Activated CD4-positive, alpha-beta T cell treated with anti-CD3 and anti-CD28 coated beads, Interleukin-2, amount 50 U/mL, for 24 hours (primary cell): Measurements from ENCODE around the gene FADS2.
"Not testable (repeated sequence)": the region's sequence is repeated elsewhere in the genome, so short reads cannot be mapped to it uniquely, and the experiment has no call there.

Source experiments
- DNase-seq, 2 donors: peaks; one replicate each; pipeline ENCODE4 v3.0.0-alpha.2; 2020; ENCODE audit warnings: low read depth in 1 of 2, low spot score in 1 of 2

Gene FADS2

DNA sequence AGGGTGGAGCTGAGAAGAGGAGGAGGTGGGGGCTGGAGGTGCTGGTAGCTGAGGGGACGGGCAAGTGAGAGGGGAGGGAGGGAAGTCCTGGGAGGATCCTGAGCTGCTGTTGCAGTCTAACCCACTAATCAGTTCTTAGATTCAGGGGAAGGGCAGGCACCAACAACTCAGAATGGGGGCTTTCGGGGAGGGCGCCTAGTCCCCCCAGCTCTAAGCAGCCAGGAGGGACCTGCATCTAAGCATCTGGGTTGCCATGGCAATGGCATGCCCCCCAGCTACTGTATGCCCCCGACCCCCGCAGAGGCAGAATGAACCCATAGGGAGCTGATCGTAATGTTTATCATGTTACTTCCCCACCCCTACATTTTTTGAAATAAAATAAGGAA, 38.9 kb downstream of the FADS2 start:
- no peak for DNase-seq

DNA sequence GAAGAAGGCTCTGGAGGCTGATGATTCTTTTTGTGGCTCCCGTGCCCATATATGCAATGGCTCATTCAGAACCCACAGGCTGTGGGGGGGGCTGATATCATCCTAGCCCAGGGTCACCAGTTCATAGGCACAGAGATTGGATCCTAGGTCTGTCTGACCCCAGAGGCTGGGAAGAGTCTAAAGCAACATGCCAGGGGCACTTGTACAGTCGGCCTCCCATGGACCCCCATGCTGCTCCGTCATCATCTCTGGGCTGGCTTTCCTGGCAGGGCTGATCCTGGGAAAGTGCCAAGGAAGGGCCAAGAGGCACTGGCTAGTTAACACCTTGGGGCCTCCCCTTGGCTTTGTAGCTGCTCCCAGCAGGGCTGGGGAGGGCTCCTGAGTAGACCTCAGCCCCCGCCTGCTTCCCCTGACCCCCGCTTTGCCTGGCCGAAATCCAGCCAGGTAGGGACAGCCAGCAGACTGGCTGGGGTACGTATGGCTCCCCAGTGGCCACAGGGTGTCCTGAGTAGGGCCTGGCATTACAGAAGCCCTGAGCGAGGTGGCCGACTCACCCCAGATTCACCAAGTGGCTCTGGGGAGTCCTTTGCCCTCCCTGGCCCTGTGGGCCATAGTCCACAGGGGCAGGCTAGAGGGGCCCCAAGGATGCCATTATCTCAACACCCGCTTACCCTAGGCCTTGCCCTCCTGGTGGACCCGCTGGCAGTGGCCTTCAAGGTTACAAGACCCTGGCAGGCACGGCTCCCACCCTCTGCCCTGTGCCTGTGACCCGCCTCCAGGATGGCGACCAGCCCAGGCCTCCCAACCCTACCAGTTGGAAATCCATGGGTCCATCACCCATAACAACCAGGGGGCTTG, 40.7 kb downstream of the FADS2 start:
- no peak for DNase-seq

- DNase-seq: no peak
Observed at GRCh38 chr11:61869429-61869707, 41.3 kb downstream of the FADS2 start.

DNA sequence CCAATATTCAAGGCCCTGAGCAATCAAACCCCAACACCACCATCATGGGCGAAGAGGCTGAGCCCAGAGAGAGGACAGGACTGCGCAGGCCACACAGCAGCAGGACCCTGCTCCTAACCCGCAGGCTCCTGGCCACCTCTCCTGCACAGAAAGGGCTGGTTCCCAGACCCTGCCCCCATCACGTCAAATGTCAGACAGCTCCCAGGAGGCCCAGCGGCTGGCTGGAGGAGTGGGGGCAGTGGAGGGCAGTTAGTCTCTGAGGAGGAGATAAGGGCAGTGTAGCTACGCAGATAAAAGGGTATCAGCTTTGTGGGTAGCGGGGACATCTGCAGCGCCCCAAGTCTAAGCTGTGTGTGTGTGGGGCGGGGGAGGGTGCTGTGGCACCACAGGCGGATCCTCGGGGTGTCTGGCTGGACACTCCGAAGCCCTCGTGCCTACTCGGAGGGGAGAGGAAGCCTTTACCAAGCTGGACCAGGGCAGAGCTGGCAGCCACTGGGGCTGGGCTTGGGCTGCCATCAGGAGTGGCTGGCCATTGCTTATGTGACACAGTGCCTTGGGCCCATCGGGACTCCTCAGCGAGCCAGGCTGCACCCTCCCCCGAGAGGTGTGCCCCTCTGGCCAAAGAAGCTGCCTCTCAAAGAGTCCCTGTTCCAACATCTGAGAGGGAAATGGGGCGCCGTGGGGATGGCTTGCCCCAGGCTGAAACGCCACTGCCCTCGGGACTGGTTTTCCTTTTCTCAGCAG, 41.8 kb downstream of the FADS2 start:
- no peak for DNase-seq

DNA sequence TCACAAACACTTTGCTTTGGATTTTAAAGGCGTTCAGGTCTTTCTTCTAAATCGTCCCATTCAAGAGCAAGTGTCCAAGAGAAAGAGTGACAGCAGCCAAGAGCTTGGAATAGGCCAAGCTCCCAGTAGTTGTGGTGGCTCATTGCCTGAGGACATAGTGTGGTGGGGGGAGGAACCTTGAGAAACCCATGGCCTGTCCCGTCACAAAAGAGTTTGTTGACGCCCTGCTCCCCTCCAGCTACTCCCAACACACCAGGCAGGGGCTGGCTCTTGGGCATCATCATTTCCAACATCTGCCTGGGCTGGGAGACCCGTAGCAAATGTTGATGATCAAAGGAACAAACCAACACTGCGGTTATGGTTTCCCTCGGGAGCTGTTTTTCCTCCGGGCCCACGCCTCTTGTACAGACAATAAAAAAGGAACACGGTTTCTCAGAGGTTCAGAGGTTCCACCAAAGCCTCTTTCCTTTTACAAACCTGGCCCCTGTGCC, 42.5 kb downstream of the FADS2 start:
- no peak for DNase-seq

DNA sequence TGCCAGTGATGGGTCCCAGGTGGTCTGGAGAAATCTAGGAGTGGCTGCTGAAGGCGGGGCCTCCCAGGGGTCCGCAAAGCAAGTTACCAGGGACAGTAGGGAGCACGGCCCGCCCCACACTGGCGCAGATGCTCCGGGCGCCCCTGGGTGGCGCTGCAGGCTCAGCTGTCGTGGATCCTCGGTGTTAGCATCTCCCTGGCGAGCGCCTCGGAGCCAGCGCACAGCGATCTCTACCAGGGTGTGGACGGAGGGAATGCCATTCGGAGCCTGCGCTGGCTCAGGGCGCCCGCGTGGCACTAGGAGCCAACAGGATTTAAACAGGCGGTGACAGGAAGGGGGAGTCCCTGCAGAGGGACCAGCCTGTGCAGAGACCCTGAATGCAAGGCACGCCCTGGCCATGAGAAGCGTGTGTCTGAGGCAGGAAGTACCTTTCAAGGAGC, 43.1 kb downstream of the FADS2 start:
- peak; percentile 35 to 43 for DNase-seq

- DNase-seq: no peak
Observed at GRCh38 chr11:61872935-61873565, 45.0 kb downstream of the FADS2 start.

GRCh38 chr11:61873588-61874376, 45.7 kb downstream of the FADS2 start:
- DNase-seq: no peak

- DNase-seq: no peak
Observed at GRCh38 chr11:61874377-61874809, 46.3 kb downstream of the FADS2 start.

DNA sequence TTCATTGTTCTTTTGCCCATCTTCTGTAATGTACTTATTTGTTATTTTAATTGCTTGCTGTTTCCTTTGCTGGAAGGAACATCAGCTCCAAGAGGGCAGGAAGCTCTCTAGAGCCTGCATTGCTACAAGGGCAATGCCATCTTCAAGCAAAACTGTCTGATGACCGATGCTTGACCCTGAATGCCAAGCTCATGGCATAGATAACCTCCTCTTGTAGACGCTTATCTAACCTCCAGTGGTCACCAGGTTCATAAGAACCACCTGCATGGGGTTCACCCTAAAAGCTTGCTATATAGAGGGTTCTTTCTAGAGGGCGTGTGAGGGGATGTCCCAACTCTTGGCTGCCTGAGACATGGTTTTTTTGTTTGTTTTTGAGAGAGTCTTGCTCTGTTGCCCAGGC, 46.8 kb downstream of the FADS2 start:
- no peak for DNase-seq

GRCh38 chr11:61875698-61876097, 47.6 kb downstream of the FADS2 start:
- no peak for DNase-seq

- no peak for DNase-seq
Observed at GRCh38 chr11:61879152-61879551, 51.1 kb downstream of the FADS2 start.

GRCh38 chr11:61880031-61880430, 51.9 kb downstream of the FADS2 start:
- no peak for DNase-seq

DNA sequence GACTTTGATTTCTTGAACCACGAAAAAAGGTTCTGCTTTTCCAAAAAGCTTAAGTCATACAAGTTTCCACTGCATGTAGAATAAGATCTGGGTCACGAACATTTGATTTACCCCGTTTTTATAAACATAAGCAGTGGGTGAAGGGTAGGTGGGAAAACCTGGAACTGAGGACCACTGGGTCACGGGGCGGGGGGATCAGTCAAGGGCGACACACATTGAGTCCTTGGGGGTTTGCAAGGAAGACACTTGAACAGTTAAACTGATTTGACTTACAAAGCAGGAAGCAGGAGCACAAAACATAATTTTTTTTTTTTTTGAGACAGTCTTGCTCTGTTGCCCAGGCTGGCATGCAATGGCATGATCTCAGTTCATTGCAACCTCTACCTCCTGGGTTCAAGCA, 52.4 kb downstream of the FADS2 start:
- no peak for DNase-seq

GRCh38 chr11:61881397-61881796, 53.3 kb downstream of the FADS2 start:
- DNase-seq: no peak

DNA sequence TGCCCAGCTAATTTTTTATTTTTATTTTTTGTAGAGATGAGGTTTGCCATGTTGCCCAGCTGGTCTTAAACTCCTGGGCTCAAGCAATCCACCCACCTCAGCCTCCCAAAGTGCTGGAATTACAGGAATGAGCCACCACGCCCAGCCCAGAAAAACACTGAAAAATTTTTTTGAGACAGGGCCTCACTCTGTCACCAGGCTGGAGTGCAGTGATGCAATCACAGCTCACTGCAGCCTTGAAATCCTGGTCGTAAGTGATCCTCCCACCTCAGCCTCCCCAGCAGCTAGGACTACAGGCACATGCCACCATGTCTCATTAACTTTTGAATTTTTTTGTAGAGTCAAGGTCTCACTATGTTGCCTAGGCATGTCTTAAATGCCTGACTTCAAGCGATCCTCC, 54.2 kb downstream of the FADS2 start:
- not testable (repeated sequence) for DNase-seq

- DNase-seq: no peak
Observed at GRCh38 chr11:61882879-61883278, 54.8 kb downstream of the FADS2 start.

- DNase-seq: no peak
Observed at GRCh38 chr11:61883327-61883726, 55.2 kb downstream of the FADS2 start.

DNA sequence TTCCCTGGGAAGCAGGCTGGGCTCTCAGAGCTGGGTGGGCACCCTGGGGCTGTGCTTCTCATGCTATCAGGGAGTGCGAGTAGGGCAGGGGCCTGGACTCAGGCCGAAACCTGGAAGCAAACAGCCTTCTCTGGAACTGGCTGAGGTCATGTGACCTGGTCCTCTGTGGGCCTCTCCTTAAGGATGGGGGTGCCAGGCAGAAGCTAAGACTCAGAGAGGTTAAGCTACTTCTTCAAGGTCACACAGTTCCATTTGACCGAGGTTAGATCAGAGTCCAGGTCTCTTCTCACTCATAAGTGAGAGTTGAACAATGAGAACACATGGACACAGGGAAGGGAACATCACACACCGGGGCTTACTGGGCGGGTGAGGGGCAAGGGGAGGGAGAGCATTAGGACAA, 55.8 kb downstream of the FADS2 start:
- DNase-seq: no peak

- no peak for DNase-seq
Observed at GRCh38 chr11:61885166-61885778, 57.2 kb downstream of the FADS2 start.
